Left forelimb (tissue), 1 donor: Measurements from ENCODE around the gene FBXO24.

ENCODE experiments used
- DNase-seq: peaks from one replicate; pipeline ENCODE4 v3.0.0-alpha.2; 2018; ENCODE audit warnings: low spot score

The FBXO24 gene

DNA sequence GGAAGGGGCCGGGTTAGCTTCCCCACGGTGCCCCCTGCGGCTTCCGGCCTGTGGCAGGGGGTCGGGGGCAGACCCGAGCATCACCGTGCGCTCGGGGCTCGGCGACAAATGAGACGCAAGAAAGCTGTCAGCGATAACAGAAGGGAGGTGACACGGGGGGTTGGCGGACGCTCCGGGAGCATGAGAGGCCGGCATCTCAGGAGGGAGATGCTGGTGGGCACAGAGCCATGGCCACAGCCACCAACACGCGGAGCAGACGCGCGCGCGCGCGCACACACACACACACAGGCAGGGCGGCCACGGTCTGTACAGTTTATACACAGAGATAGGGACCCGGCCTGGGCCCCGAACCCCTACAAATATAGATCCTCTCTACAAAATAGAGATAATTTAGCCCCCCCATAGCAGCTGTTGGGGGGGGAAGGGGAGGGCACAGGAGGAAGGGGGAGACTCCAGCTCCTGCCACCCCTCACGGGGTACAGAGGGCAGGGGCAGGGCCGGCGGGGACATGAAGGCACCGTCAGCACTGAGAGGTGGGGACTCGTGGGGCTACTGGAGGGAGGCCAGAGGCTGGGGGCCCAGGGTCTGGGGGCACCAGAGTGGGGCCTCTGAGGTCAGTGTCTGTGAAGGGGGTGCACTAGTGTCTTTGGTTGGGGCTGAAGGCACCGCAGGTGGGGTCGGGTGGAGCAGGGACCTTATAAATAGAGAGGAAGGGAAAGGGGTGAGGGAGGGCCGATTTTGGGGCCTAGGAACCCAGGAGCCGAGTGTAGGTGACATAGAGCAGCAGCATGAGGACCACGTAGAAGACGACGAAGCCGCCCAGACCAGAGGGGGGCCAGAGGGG is 11.5 kb upstream of the FBXO24 start:
- DNase-seq = no peak

DNA sequence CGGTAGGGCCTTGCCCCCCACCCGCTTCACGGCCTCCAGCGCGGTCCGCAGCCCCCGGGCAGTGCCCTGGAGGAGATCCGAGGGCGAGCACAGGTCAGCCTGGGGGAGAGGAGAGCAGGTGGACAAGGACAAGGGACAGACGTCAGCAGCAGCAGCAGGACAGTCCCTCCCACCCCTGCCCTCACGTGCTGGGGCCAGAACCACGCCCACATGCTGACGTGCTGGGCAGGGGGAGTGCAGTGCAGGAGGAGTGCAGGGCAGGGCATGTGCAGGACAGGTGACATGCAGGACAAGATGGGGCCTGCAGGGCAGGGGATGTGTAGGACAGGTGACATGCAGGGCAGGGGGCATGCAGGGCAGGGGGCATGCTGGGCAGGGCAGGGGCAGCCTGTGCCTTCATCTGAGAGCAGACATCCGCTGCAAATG is 10.9 kb upstream of the FBXO24 start:
- no peak for DNase-seq

DNA sequence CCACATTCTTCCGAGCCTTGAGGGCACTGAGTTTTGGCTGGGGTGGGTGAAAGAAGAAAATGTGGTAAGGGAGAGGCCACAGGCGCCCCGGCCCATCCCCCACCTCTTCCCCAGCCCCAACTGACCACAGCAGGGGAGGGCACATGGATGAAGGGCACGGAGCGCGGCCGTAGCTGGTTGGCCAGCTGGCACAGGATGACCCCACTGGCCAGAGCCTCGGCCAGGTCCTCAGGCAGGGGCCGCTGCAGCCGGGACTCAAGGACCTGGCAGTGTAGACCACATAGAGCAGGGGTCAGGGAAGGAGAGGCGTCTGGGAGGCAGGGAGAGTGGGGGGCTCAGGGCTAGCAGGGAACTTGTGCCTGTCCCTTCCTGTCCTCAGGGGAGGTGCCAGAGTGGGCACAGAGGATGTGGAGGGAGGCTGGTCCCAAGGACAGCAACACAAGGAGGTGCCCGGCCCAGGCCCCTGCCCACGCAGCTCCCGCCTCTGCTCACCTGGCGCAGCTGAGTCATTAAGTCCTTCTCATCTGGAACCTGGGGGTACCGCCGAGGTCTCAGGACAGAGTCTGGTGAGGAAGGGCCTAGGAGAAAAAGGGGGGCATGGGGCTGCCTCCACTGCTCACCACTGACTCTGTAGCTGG is 10.3 kb upstream of the FBXO24 start:
- no peak for DNase-seq

DNA sequence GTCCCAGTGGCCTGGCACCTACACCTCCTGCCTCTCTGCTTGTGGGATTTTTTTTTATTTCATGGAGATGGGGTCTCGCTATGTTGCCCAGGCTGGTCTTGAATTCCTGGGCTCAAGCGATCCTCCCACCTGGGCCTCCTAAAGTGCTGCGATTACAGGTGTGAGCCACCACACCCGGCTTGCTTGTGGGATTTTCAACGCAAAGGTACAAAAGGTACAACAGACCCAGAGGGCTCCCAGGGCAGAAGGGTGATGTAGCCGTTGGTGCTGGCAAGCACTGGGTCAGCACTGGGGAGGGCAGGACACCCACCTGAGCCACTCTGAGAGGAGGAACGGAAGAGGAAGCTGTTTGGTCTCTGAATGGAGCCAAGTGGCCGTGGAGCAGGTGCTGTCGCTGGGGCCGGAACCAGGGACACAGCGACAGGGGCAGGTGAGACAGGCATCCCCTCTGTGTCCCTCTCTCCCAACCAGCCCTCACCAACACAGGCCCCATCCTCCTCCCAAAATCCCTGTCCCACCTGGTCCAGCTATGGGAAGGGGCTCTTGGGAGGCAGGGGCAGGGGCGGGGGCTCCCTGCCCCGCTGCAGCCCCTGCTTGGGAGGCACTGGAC is 9.6 kb upstream of the FBXO24 start:
- no peak for DNase-seq

DNA sequence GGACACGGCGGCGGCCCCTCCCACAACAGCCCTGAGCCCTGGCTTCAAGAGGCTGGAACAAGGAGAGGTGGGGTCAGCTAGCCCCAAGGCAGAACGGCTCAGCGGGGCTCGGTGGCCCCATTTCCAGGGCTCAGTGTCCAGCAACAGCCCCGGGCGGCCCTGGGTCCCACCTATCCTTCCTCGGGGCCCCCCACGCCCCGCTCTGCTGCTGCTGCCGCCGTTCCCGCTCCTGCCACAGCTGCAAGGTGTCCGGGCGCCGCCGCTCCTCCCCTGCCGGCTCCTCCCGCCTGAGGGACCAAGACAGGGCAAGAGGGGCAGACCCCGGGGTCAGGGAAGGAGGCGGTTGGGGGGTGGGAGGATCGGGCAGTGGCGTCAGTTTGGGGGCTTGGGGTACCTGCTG is 9.0 kb upstream of the FBXO24 start:
- no peak for DNase-seq

DNA sequence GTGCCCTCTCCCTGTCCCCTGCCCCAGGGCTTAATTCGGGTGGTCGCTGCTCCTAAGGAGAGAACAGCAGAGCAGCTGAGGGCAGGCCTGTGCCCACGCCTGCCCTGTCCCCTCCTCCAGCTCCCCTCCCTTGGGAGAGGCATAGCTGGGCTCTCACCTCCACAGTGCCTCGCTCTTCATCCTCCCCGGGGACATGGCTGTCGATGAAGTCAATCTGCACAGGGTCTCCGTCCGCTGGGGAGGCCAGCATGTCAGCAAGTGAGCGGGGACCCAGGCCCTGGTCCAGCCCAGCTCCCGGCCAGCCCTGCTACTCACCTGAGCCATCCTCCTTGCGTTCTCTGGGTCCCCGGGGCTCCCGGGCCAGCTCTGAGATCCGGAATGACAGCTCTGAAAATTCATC is 8.6 kb upstream of the FBXO24 start:
- DNase-seq = no peak

DNA sequence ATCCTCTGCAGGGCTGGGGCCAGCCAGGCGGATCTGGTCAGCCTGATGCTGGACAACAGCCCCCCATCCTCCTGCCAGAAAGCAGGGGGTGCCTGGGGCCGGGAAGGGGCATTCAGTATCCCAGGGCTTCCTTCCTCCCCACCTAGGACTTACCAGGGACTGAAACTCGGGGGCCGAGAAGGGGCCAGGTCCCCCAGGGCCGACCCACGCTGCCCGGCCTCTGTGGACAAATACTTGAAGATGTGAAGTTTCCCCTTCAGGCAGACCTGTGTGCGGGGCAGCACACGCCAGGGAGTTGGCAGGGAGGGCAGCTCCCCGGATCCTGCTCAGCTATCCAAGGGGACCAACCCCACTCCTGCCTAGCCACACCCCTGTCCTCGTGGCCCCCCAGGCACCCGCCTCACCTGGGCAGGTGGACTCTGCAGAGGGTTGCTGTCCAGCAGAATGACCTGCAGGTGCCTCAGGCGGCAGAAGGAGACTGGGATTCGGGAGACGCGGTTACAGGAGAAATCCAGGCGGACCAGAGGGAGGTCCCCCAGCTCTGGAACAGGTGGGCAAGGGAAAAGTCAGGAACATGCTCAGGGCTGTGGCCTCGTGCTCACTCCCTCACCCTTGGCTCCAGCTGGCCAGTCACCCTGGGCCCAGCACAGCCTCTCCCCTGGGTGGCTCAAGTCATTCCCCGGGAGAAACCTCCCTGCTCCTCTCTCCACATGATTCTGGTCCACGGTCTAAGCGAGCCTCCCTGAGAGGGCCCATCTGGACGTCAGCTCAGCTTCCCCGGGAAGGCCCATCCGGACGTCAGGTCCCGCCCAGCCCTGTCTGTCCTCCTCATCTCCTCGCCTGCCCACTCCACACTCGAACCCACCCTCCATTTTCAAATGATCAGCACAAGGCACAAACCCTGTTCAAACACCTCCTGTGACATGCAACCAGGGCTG is 7.6 kb upstream of the FBXO24 start:
- DNase-seq = no peak

DNA sequence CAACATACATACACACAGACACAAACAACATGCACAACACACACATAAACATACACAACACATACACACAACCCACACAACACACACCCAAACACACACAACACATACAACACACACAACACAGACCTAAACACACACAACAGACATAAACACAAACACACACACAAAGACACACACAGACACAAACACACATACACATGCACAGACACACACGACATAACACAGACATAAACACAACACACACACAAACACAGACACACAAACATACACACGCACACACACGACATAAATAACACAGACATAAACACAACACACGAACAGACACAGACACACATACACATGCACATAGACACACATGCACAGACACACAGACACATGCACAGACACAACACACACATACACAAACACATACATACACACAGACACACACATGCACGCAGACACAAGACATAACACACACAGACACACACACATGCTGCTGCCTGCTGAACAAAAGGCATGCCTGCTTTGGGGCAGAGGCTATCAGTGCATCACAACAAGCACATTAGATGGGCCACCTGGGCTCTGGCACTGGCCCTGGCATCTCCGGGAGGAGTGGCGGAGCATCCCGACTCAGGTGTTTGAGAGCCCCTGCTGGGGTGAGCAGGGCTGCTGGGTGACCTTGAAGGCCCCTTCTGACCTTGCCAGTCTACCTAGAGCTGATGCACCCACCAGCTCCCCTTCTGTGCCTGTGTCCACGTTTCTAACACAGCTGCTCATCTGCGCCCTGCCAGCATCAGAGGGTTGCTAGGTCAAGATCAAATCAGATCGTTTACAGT is 5.5 kb upstream of the FBXO24 start:
- no peak for DNase-seq

DNA sequence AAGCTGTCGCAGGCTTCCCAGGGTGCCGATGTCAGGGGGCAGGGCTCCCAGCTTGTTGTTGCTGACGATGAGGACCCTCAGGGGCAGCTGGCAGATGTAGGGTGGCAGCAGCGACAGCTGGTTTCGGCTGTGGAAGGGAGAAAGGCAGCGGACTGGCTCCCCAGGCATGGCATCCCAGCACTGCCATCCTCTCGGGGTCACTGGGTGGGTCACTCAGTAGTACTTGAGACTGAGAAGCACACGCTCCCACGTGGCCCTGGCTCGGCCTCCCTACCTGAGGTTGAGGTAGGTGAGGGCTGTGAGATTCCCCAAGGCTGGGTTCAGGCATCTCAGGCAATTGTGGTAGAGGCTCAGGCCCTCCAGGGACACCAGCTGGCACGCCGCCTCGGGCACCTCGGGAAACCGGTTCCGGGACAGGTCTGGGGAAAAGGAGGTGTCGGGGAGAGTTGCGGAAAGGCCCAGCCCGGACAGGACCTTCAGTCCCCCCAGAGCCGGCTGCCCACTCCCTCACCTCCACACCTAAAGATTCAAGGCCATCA is 4.0 kb upstream of the FBXO24 start:
- DNase-seq = no peak

DNA sequence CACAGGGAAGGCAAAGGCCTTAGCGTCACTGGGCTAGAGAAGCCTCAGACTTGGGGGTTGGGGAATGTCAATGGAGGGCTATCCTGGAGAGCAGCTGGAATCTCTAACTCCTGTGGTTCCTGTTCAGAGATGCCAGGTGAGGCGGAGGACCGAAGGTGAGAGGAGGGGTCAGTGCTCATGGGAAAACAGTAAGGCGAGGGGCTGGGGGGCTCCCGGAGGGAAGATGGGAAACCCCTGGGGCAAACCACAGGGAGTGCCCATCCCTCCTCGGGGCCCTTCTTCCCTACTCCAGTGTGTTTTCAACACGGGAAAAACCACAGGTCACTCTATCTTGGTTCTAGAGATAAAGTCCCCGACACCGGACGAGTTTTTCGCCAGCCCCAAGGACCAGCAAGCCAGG is 3.5 kb upstream of the FBXO24 start:
- DNase-seq = no peak

DNA sequence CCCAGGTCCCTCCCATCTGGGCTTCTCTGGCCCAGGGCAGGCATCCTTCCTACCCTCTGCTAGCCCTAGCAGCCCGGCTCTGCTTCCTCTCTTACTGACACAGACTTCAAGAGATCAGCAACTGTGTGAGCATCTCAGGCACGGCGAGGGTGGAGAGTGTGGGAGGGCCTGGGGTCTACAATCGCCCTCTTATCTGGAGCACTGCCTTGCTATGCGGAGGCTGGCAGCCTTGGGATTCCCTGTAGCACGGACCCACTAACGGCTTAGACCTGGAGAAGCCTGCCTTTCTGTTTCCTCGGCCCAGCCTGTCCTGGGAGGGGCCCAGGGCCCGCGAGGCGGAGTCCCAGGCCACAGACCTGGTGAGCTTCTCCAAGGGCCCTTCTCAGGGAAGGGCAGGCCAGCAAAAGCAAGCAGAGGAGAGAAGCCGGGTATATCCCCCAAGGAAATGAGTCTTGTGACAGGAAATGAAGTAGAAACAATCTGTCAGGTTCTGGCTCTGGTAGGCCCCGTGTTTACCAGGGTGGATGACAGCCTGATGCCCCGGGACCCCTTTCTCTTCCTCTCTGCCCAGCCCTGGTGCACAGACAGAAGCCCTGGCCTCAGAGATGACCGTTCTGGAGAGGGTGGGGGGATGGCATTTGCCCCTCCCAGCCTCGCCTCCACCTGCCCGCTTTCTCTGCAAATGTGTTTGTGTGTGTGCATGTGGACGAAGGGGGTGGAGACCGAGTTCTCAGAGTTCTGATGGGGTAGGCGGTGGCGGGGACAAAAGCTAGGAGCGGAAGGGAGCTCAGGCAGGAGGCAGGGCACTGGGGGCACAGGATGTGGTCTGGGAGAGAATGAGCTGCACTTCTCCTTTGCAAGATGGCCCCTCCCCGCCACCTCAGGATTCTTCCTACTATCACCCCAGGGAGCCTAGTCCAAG is 2.7 kb upstream of the FBXO24 start:
- no peak for DNase-seq

DNA sequence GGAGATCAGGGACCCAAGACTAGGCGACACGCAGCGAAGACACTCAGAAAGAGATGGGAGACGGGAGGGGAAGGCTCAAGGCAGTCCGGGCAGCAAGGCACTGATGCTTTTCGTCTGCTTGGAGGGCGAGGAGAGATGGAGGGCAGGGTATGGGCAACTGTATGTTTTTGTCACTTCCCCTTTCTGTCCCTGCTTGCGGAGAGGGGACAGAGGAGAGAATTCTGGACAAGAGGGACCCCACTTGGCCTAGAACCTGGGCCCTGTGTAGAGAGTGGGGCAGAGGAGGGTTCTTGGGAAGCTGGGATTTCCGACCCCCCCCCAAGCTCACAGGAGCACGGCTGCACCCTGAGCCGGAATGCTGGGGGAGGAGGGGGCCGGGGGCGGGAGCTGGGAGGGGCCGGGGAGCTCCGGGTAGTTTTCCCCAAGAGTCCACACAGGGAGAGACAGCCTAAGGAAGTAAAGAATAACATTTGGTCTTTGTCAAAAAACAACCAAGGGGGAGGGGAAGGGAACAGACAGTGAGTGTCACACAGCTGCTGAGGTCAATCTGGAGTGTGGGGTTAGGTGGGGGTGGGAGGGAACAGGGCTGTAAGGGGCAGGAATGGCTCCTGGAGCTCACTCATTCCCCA is 2.0 kb upstream of the FBXO24 start:
- DNase-seq = no peak

DNA sequence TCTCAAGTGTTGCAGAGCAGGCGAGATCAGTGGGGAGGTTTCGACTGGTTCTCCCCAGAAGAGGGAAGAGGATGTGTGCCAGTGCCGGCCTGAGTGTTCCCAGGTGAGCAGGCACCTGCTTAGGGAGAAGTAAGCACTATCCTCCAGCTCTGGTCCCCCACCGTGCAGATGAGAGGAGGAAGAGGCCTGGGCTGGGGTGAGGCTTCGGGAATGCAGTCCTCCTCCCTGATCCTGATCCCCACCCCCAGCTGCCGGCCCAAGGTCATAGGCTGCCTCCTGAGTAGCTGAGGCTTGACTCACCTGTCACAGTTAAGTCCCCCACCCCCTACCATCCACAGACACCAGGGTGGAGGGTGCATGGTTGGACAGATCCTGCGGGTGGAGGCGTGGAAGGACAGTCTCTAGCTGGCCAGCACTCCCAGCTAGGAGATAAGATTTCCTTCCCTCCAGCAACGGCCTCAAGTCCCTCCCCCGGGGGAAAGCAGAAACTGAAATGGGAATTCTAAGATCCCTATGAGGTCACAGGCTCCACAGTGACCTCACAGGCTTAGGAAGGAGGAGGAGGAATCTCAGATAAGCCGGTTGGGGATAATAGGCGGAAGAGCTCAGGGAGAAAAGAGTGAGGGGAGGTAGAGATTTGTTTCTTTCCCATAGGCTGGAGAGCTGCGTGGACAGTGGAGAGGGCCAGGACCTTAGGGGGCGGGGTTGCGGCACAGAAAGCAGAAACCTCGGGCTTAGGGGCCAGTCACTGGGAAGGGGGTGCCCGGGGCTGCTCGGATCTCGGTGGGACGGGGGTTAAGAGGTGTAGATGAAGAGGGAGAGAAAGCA is 1.2 kb upstream of the FBXO24 start:
- no peak for DNase-seq

DNA sequence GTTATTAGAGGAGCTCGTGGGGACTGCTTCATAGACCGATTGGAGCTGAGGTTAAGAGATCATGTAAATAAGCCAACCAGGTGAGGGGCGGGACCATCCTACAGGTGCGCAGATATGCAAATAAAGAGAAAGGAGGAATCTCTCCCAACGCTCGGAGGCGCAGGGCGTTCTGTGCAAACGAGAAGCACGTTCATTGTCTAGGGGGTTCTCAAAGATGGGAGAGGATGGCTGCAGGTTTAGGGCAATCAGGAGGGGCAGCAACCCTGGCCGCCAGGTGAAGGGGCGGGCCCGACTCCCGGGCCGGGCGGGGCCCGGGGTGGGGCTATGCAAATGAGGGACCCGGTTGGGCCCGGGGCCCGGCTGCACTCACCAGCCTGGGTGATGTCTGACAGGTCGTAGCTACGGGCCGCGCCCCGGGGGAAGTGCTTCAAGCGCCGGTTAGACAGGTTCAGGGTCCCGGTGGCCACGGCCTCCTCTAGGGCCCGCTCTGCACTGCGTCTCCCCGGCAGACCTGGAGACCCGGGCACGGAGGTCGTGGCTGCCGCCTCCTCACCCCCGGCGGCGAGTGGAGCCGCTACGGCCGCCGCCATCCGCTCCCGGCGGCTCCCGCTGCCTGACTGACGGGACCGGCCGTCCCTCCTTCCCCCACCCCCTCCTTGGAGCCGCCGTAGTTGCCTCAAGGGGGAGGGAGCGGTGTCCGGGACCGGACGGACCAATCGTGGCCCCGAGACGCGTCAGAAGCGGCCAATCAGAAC is 440 bp upstream of the FBXO24 start, which contains the start of gene LRCH4:
Gene LRCH4, minus strand, starts transcription at position 619 of the 755 bp plus-strand sequence. Its CDS starts 29 bp downstream, at position 590.
- no peak for DNase-seq

DNA sequence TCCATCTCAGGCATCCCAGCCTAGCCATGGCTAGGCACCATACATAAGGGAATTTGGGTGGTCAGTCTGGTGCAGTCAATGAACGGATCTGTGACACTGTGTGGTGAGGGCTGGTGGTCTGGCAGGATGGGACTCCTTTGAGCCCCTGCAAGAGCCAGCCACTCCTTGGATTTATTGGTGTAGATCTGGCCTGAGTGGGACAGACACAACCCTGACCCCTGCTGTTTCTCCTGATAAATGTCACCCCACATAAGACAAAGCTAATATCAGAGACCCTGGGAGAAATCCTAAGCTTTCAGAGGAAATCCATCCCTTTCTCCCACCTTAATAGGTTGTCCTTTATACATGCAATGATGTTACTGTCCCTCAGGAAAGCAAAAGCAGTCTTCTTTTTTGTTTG is 2.3 kb downstream of the FBXO24 start:
- no peak for DNase-seq

DNA sequence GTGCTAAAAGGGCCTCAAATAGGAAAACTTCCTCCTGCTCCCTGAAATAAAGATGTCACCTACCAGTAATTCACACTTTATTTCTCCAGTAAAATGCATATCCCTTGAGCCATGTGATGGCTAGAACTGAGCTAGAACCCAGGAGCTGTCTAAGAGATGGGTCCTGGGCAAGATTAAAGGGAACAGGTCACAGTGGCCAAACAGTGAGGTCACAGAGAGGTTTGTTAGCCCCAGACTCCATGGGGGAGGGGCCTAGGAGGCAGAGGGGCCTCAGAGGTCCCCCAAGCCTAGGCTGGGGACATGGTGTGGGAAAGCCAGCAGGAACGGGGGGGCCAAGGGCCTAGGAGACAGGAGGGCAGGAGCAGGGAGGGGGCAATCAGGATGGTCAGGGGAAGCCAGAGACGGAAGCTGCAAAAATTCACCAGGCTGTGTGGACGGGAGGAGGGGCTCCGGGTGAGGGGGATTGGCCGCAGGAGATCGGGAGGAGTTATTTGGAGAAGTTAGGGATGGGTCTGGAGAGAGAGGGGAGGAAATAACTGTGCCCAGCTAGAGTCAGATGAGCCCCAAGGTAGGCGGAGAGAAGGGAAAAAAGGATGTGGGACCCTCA is 3.3 kb downstream of the FBXO24 start:
- no peak for DNase-seq

DNA sequence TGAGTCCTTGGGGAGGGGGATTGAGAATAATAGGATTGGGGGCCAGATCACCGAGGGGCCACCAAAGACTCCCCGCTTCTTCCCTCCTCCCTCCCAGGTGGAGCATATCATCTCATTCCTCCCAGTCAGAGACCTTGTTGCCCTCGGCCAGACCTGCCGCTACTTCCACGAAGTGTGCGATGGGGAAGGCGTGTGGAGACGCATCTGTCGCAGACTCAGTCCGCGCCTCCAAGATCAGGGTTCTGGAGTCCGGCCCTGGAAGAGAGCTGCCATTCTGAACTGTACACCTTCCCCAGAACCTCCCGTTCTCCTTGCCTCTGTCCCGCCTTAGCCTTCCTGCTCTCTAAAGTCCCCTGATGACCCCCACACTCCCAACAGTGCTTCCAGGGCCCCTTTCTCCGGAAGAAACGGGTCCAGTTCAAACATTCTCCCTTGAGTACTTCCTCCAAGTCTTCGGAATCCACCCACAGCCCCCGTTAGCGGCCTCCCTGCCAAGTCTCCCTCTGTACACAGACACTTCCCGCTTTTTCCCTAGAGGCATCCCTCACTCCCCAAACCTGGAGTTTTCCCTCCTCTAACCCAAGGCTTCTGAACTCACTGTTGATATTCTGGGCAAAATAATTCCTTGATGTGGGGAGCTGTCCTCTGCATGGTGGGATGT is 4.1 kb downstream of the FBXO24 start:
- no peak for DNase-seq
